Stimulated activated CD4-positive, alpha-beta T cell treated with anti-CD3 and anti-CD28 coated beads, Interleukin-15, amount 100 ng/mL, for 48 hours (primary cell): ENCODE results near the gene AP3M1.

Source experiments
- DNase-seq, 2 donors: peaks; one replicate each; pipeline ENCODE4 v3.0.0-alpha.2; 2020; ENCODE audit warnings: low read depth in 2 of 2

AP3M1 gene

DNA sequence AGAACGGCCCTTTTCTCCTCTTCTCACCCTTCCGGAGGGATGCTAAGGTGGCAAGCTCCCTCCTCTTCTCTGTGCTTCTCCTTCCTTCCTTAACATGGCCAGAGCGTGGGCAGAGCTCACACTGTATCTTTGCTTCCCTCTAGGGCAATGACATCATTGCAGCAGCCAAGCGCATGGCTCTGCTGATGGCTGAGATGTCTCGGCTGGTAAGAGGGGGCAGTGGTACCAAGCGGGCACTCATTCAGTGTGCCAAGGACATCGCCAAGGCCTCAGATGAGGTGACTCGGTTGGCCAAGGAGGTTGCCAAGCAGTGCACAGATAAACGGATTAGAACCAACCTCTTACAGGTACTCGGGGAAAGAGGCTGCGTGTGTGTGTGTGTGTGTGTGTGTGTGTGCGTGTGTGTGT, 36.6 kb downstream of the AP3M1 start:
- DNase-seq: no peak

DNA sequence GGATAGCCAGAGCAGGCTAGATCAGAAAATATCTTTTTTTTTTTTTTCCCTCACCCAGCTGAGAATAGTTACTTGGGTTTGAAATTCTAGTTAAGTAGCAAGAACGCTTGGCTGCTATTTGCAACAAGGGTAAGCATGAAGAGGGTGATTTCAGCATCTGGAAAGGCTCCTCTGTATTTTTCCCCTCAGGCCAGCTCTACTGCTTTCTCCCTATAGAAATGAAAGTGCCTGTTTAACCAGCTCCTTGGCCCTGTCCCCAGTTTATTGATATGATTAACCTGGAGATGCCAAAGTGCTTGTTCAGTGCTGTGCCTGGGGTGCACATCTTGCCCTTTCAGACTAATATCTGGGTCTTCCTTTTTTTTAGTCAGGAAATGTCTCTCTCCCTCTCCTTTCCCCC, 37.1 kb downstream of the AP3M1 start:
- DNase-seq: no peak

DNA sequence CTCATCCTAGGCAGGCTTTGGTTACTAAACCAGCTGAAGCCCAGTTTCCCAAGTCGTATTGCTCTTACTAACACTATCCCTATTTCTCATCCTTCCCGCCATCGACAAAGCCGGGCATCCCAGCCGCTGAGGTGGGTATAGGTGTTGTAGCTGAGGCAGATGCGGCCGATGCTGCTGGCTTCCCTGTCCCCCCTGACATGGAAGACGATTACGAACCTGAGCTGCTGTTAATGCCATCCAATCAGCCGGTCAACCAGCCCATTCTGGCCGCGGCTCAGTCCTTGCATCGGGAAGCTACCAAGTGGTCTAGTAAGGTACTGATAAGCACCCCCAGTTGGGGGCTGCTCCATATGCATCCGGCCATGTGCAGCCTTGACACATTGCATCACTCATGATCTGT, 38.8 kb downstream of the AP3M1 start:
- DNase-seq: no peak

DNA sequence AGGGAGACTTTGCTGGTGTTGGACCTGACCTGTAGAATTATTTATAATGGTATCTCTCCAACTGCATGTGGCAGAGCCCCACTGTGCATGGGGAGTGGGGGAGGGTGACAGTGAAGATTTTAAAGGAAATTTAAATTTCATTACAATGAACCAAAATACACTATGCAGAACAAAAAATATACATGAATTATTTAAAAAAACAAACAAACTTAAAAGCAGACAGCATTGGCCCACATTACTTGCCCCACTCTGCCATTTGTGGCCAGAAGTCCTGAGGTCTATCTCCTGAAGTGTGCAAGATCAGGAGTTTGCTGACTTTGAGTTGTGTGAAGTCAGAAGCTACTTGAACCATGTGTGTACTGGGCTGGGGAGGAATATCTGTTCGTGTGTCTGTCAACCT, 40.5 kb downstream of the AP3M1 start:
- DNase-seq: no peak

DNA sequence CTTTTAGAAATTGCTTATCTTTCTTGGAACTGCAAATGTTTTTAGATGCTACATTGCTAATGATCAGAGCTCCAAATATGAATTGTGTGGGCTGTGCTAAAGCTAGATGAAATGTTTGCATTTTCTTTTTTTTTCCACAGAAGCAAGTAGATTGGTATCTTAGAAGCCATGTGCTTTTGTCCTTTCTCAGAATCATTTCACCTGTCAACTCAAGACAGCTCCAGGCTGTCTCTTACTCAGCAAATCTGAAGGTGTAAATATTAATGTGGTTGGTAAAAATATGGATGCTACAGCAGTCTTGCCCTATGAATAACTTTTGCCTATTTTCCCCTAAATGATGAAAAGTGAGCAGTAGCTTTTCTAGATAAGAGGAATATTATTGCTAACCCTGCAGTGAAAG, 41.2 kb downstream of the AP3M1 start:
- DNase-seq: no peak

DNA sequence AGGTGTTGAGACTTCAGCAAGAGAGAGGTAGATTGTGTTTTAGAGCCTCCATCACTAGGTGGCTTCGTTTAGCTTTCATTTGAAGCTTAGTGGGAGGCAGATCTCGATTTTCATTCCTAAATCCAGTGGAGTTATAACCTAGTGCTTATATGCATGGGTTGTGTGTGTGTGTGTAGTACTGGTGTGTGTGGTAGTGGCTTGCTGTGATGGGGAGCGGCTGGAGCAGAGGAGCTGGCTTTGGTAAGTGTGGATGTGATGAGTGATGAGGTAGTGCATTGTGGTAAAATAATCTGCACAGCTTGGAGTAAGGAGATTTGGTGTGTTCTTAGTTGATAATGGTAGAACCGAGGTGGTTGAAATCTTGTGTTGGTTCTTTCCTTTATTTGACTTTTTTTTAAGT, 43.2 kb downstream of the AP3M1 start:
- no peak for DNase-seq

DNA sequence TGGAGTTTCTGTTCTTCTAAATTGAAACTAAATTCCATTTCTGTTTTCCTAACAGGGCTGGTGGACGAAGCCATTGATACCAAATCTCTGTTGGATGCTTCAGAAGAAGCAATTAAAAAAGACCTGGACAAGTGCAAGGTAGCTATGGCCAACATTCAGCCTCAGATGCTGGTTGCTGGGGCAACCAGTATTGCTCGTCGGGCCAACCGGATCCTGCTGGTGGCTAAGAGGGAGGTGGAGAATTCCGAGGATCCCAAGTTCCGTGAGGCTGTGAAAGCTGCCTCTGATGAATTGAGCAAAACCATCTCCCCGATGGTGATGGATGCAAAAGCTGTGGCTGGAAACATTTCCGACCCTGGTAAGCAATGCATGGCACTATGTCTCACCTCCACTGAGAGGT, 45.6 kb downstream of the AP3M1 start:
- DNase-seq: no peak

DNA sequence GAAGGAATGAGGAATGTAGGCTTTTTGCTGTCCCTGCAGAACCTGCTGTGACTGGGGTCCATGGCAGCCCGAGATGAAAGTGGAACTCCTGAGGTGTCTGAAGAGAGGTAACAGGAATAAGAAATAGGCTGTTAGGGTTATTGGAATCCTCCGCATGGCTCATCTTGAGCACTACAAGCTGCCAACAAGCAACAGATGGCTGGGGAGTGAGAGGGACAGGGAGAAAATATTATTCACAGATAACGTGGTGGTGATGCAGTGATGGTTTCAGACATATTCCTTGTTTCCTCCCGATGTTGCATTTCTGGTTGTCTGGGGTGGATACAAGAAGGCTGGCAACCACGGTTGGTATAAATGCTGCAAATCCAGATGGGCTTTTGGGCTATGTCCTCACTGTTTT, 46.1 kb downstream of the AP3M1 start:
- no peak for DNase-seq

DNA sequence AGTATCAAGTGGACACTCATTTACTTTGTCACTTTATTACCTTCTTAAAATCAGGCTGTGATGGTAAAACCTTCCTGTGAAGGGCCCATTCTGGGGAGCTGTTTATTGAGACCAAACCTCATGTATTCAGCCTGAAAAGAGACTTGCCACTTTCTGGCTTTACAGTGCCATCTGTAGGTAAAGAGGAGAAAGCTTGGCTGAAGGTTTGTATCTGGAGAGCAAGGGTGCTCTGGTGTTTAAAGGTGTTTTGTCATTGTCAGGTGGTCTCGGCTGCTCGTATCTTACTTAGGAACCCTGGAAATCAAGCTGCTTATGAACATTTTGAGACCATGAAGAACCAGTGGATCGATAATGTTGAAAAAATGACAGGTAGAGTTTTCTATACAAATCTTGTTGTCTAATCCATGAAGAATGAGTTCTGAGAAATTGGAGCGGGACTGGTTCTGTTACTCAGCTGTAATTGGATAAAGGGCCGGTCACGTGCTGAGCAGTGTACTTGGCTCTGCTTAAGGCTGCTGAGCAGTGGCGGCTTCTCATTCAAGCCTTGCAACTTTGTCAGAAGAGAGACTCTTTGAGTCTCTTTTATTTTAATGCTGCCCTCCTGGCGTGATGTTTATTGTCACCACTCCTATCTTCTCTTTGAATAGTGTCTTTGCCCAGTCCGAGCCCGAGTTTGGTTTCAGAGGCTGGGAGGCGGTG, 46.9 kb downstream of the AP3M1 start:
- DNase-seq: no peak

DNA sequence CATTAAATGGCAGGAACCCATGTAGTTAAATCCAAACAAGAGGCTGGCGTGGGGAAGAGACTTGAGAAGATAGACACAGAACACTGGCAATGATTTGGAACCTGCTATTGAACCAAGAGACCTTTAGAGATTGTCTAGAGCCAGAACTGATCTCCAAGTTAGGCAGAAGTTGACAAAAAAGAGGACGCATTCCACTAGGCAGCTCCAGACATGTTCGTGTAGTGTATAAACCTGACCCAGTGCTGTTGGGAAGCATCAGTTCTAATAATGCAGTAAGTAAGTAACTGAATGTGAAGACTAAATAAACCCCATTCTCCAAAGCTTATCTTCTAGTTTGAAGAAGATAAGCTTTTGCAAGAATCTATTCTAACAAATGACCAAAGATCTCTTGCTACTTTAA, 50.8 kb downstream of the AP3M1 start:
- DNase-seq: no peak

DNA sequence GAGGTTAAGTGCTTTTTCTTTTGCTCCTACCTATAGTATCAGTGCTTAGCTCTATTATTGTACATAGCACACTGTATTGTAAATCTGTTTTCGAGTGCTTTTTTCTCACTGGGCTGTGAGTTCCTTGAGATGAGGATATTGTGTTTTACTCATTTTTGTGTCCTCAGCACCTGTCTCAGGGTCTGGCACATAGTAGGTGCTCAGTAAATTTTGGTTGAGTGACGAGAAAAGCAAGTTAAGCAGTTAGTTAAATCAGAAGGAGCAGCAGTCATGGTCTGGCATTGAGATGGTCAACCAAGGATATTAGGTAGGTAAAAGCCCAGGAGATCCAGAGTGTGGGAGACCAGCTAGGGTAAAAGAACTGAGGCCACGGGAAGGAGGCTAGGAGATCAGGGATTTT, 51.2 kb downstream of the AP3M1 start:
- DNase-seq: no peak

DNA sequence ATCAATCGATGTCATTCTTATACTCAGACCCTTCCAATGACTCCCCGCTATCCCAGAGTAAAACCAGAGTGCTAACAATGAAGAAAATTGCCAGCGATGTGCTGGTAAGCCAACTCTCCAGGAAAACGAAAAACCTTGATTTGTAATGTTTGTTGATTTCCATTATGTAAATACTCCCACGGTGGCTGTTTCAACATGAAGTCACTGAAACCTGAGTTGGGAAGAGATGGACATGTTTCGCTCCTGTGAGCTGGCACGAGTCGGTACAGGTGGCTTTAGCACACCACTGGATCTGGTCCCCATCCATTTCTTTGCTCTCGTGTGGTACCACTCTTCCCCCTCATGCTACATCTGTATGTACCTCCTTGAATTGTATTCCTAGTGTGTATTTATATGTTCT, 52.9 kb downstream of the AP3M1 start:
- DNase-seq: no peak

DNA sequence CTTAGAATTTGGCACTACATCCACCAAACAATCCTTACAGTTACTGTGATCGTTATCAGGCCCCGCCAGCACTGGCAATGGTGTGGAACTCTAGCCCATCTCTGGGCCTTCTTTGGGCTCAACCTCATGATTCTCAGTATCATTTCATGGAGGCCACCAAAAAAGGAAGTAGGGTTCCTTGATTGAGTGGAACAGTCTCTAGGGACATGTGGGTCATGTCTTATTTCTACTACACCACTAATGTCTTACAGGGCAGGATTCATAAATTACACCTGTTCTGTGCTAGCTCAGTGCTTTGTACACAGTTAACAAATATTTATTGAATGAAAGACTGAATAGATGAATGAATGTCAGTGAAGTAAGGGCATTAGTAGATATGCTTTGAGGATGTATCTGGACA, 53.9 kb downstream of the AP3M1 start:
- no peak for DNase-seq

DNA sequence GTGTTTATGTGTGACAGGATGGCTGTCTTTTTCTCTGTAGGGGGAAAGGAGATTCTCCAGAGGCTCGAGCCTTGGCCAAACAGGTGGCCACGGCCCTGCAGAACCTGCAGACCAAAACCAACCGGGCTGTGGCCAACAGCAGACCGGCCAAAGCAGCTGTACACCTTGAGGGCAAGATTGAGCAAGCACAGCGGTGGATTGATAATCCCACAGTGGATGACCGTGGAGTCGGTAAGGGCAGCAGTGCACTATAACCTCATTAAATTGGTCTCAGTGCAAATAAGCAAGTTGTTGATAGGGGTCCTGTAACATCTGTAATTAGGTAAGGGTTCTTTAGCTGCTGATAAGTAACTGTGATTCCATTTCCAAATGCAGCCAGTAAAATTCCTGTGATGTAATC, 56.4 kb downstream of the AP3M1 start:
- DNase-seq: no peak

DNA sequence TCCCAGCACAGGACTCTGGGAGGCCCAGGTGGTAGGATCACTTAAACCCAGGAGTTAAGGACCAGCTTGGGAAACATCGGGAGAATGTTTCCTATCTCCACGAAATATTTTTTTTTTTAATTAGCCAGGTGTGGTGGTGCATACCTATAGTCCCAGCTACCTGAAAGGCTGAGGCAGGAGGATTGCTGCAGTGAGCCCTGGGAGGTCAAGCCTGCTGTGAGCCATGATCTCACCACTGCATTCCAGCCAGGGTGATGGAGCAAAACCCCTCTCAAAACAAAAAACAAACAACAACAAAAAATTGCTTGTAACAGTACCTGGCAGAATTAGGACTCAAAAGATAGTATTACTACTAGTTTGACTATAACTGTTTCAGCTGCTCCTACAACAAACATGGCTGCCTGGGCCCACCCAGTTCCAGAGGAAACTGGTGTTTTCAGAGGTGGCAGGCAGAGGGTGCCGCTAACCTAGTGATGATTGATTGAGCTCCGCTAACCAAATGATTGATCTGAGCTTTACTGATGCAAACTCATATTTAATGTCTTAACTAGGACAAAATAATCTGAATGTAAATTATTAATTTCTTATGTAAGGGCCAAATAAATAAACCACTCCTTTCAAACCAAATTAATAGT, 57.0 kb downstream of the AP3M1 start:
- no peak for DNase-seq

DNA sequence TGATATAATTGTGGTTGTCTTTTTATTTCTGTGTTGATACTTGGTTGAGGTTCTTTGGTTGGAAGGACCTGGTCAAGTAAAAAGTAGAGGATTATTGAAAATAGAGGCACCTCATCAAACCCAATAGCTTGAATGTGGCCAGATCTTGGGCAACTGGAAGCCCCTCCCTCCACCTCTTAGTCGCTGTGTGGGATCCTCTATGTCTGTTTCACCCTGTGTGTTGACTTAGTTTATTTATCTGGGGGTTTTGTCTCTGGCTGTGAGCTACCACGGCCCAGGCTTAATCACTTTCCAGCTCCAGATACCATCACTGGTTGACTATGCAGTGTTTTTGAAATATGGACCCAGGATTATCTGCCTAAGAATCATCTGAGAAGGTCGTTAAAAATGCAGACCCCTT, 58.3 kb downstream of the AP3M1 start:
- no peak for DNase-seq

DNA sequence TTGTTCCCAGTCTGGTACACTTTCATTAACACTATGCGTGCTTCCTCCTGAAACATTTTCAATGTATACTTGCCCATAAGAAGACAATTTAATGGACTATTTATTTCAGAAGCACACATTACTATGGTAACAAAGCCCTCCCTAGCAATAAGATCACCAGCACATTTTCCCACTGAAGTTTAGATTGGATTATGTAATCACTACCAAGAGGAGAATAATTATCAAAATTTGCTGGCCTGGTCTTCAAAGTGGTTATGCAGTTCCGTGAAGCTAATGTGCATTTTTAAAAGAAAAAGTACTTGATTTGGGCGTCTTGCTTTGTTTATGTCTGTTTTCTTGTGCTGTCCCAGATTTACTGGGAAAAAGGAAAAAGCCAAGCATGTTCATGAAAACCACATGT, 61.9 kb downstream of the AP3M1 start:
- no peak for DNase-seq

DNA sequence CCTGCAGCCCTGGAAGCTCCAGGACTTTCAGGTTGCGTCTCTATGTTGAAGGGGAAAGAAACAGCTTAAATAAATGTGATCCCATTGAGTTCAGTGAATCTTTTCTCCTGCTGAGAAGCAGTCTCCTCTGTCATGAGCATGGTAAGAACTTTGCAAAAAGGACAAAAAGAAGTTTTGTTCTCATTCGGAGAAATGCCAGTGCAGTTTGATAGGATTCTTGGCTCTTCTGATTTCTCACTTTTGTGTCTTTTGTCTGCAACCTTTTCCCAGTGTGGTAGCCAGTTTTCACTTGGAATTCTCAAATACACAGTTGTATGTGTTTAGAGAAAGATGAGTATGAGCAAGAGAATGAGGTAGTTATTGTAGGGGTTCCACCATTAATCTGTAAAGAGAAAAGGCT, 64.3 kb downstream of the AP3M1 start:
- no peak for DNase-seq

DNA sequence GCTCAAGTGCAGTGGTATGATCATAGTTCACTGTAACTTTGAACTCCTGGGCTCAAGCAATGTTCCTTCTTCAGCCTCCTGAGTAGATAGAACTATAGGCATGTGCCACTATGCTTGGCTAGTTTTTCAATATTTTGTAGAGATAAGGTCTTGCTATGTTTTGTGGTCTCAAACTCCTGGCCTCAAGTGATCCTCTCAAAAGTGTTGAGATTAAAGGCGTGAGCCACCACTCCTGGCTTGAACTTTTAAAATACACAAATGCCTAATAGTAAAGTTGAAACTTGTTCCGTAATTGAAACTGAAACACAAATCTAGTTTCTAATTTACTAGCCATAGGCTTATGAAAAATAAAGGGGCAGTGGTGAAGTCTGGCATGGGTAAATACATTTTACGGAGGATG, 65.7 kb downstream of the AP3M1 start:
- DNase-seq: no peak

DNA sequence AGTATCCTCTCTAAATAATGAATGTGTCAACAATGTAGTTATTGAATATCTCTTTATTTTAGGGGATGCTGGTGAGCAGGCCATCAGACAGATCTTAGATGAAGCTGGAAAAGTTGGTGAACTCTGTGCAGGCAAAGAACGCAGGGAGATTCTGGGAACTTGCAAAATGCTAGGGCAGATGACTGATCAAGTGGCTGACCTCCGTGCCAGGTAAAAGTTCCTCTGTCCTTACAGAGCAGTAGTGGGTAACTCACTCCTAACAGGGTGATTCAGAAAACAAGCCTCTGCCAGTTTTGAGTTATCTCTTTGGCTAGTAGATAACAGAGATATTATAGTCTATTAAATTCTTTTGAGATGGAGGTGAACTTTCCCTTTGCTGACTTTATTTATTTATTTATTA, 67.3 kb downstream of the AP3M1 start:
- no peak for DNase-seq

DNA sequence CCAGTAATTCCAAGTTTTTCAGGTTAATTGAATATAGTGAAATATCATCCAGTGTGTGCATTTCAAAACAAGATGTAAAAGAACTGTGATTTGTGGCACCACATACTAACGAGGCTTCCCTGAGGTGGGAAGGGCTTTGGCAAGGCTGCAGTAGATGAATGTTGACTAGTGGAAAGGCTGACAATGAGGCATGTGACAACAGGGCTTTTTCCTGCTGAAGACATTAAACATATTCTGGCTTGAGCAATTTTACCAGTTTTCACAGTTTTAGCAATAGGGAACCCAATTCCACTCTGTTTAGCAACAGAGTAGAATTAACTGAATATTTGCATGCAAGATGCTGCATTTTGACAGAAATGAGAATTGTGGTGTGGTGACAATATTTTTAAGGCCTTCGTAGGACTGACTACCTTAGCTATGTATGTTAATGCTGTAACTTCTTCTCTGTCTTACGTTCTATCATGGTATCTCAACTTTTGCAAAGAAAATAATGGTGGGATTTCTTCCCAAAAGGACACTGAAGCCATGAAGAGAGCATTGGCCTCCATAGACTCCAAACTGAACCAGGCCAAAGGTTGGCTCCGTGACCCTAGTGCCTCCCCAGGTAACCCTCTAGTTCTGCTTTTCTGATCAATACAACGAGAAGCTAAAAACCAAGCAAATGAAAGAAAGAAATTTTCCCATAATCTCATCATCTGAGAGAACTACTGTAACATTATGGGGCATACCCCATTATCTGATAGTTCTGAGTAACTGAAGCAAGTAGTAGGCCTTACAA, 68.5 kb downstream of the AP3M1 start:
- no peak for DNase-seq

DNA sequence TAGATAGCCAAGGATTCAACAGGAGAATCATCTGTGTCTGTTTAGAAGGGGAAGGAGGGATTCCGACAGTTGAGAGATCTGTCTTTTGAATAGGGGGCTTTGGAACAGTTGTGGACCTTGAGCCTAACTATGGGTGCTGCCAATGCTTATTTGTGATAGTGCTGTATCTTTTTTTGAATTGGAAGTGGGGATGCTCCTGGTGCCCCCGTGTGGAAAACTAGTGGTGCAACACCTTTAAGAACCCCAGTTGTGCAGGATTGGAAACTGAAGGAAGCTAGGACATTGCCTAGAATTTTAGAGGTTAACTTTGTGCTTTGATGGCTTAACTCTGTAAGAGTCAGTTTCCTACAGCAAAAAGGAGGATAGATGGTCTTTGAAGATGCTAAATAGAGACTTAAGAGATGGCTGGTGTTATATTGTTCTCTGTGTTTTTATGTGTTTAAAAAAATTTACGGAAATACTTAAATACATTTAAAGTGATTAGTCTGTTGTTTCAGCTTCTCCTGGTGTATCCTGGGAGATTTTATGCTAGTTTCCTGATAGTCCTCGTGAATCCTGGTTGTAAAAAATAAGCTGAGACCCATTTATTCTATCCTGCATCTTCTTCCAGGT, 69.3 kb downstream of the AP3M1 start:
- DNase-seq: peak in 1 of 2 donors; percentile 21
